HepG2 (cell line): Measurements from ENCODE around the gene MED22. TPM values are rescaled to one million over a fixed set of nuclear protein-coding genes. Genes with fewer than 3 reads are reported as not detected.

Experiments
- ARNT2 ChIP-seq: sonication (generic); formaldehyde crosslinking; IDR thresholded peaks from 2 replicates; pipeline ENCODE4 v1.8.0; 2022; ENCODE audit warnings: mild to moderate bottlenecking, low read depth, missing genetic modification reagents, moderate library complexity
- BCL6 ChIP-seq: IDR thresholded peaks from 2 replicates; pipeline ENCODE4 v1.6.1; 2016; ENCODE audit warnings: missing genetic modification reagents, missing compliant biosample characterization
- HIC2 ChIP-seq: sonication (generic); formaldehyde crosslinking; IDR thresholded peaks from 2 replicates; pipeline ENCODE4 v1.9.0; 2022; ENCODE audit warnings: low read depth, missing genetic modification reagents
- KDM2A ChIP-seq: sonication (generic); formaldehyde crosslinking; IDR thresholded peaks from 2 replicates; pipeline ENCODE4 v1.4.0; 2020; ENCODE audit warnings: low read depth, missing genetic modification reagents, borderline replicate concordance
- MED1 ChIP-seq: sonication (generic); formaldehyde crosslinking; IDR thresholded peaks from 2 replicates; pipeline ENCODE4 v1.4.0; 2020; ENCODE audit warnings: missing genetic modification reagents
- NFYC ChIP-seq: IDR thresholded peaks from 2 replicates; pipeline ENCODE4 v1.6.1; 2016; ENCODE audit warnings: missing genetic modification reagents, missing compliant biosample characterization
- NR2C2 ChIP-seq: sonication (generic); formaldehyde crosslinking; IDR thresholded peaks from 2 replicates; pipeline ENCODE4 v1.4.0; 2020; ENCODE audit warnings: missing genetic modification reagents, mild to moderate bottlenecking, moderate library complexity, borderline replicate concordance
- RAD21 ChIP-seq: fragments of 450-650 bp; formaldehyde crosslinking; IDR thresholded peaks from 2 replicates; pipeline ENCODE4 v1.5.0; 2020; ENCODE audit warnings: mild to moderate bottlenecking
- REL ChIP-seq: sonication (generic); formaldehyde crosslinking; conservative IDR thresholded peaks from 2 replicates; pipeline ENCODE4 v1.8.0; 2022; ENCODE audit warnings: mild to moderate bottlenecking, missing genetic modification reagents, moderate library complexity
- SETDB1 ChIP-seq: sonication (generic); formaldehyde crosslinking; IDR thresholded peaks from 2 replicates; pipeline ENCODE4 v1.5.1; 2020; ENCODE audit warnings: missing genetic modification reagents, mild to moderate bottlenecking, borderline replicate concordance
- TOE1 ChIP-seq: sonication (generic); formaldehyde crosslinking; IDR thresholded peaks from 2 replicates; pipeline ENCODE4 v1.4.0; 2020; ENCODE audit warnings: mild to moderate bottlenecking, missing genetic modification reagents
- YEATS2 ChIP-seq: sonication (generic); formaldehyde crosslinking; IDR thresholded peaks from 2 replicates; pipeline ENCODE4 v1.4.0; 2020; ENCODE audit warnings: missing genetic modification reagents, borderline replicate concordance
- ZBTB46 ChIP-seq: sonication (generic); formaldehyde crosslinking; IDR thresholded peaks from 2 replicates; pipeline ENCODE4 v1.4.0; 2020; ENCODE audit warnings: mild to moderate bottlenecking, missing genetic modification reagents, borderline replicate concordance
- ZBTB7B ChIP-seq: sonication (generic); formaldehyde crosslinking; IDR thresholded peaks from 2 replicates; pipeline ENCODE4 v1.4.0; 2020; ENCODE audit warnings: missing genetic modification reagents
- ZFX ChIP-seq: sonication (generic); formaldehyde crosslinking; IDR thresholded peaks from 2 replicates; pipeline ENCODE4 v1.4.0; 2020; ENCODE audit warnings: mild to moderate bottlenecking, low read depth, missing genetic modification reagents, moderate library complexity
- ZNF503 ChIP-seq: sonication (generic); formaldehyde crosslinking; IDR thresholded peaks from 2 replicates; pipeline ENCODE4 v1.4.0; 2020; ENCODE audit warnings: missing genetic modification reagents
- ZNF7 ChIP-seq: IDR thresholded peaks from 2 replicates; pipeline ENCODE4 v1.6.1; 2016; ENCODE audit warnings: missing biosample characterization, missing genetic modification reagents
- ZNF768 ChIP-seq: sonication (generic); formaldehyde crosslinking; IDR thresholded peaks from 2 replicates; pipeline ENCODE4 v1.4.0; 2020; ENCODE audit warnings: missing genetic modification reagents
- ZNF775 ChIP-seq: sonication (generic); formaldehyde crosslinking; IDR thresholded peaks from 2 replicates; pipeline ENCODE4 v1.4.0; 2020; ENCODE audit warnings: missing genetic modification reagents, mild to moderate bottlenecking, moderate library complexity, borderline replicate concordance
- ZZZ3 ChIP-seq: sonication (generic); formaldehyde crosslinking; IDR thresholded peaks from 2 replicates; pipeline ENCODE4 v1.4.0; 2020; ENCODE audit warnings: missing genetic modification reagents, mild to moderate bottlenecking, borderline replicate concordance
- polyA plus RNA-seq, 8 experiments: library from polyadenylated mRNA; depleted of rRNA in 3 of 8; stranded (reverse) in 7 of 8; unstranded in 1 of 8; fragments of >200 nt; fragmentation: Illumina TruSeq in 4 of 8; extraction: Trizol in 4 of 8; gene quantifications; 2 replicates each; pipeline versions ENCODE4 v1.2.1 to v1.2.3, GENCODE V29; 2011 to 2016; ENCODE audit warnings: low read depth in 4 of 8, missing spikeins in 1 of 8, mixed read lengths in 1 of 8; ENCODE audit not compliant: insufficient read depth in 1 of 8
- total RNA-seq, 5 experiments: library from RNA; depleted of rRNA; stranded (reverse); fragments of >200 nt; fragmentation: Illumina TruSeq; extraction: Trizol; gene quantifications; 2 replicates each; pipeline ENCODE4 v1.2.3, GENCODE V29; 2016; ENCODE audit warnings: low read depth in 1 of 5

Gene MED22
- total and polyA plus RNA-seq, 2 of the 13 experiments (the other 11 are each of a cell fraction or from before 2014, with no cell fraction given): 15.8 to 22.1 TPM

- TF ChIP-seq ZBTB7B (CRISPR knock-in tag) (peak; percentile 76; the same call in 1 of the 2 replicates), ZNF775 (CRISPR knock-in tag) (0 out of 2 replicates have a peak, but pooled peaks have one; percentile 44), NFYC (CRISPR knock-in tag) (no peak; the same call in 1 of the 2 replicates), ARNT2 (CRISPR knock-in tag) (peak; percentile 90; the same call in 1 of the 2 replicates), ZNF503 (CRISPR knock-in tag) (no peak; the same call in 1 of the 2 replicates), RAD21 (CRISPR knock-in tag) (peak; percentile 58), TOE1 (no peak), KDM2A (CRISPR knock-in tag) (0 out of 2 replicates have a peak, but pooled peaks have one; percentile 40), ZNF768 (CRISPR knock-in tag) (peak; percentile 15; the same call in 1 of the 2 replicates), YEATS2 (peak; percentile 46; the same call in 1 of the 2 replicates), ZFX (peak; percentile 98), REL (0 out of 2 replicates have a peak, but pooled peaks have one; percentile 37), SETDB1 (CRISPR knock-in tag) (no peak), NR2C2 (CRISPR knock-in tag) (peak; percentile 54; the same call in 1 of the 2 replicates), ZBTB46 (0 out of 2 replicates have a peak, but pooled peaks have one; percentile 15), HIC2 (no peak; the same call in 1 of the 2 replicates), ZZZ3 (CRISPR knock-in tag) (no peak), BCL6 (CRISPR knock-in tag) (peak; percentile 50), MED1 (CRISPR knock-in tag) (peak; percentile 69), ZNF7 (CRISPR knock-in tag) (no peak)
Measured at GRCh38 chr9:133375724-133376654, 28.1 kb upstream of the MED22 start, which contains the start of the genes STKLD1 and SURF4 (continued).
